HepG2 (cell line): ENCODE results near the gene SRBD1. TPM values are rescaled to one million over a fixed set of nuclear protein-coding genes. Genes with fewer than 3 reads are reported as not detected.

Source experiments
- ARID3A ChIP-seq: IDR thresholded peaks from 2 replicates; pipeline ENCODE4 v1.6.1; 2012; ENCODE audit warnings: low read depth, low read length, improper control_type of control experiment
- ATF2 ChIP-seq: sonication (generic); formaldehyde crosslinking; IDR thresholded peaks from 2 replicates; pipeline ENCODE4 v1.4.0; 2020; ENCODE audit warnings: missing genetic modification reagents
- ATF4 ChIP-seq, 2 experiments: fragments of 450-650 bp in 1 of 2; sonication (generic) in 1 of 2; formaldehyde crosslinking; IDR thresholded peaks; 2 replicates each; pipeline versions ENCODE4 v1.5.0 to v1.8.0; 2020 to 2022; ENCODE audit warnings: mild to moderate bottlenecking in 1 of 2, missing genetic modification reagents in 1 of 2
- CHCHD3 ChIP-seq: sonication (generic); formaldehyde crosslinking; IDR thresholded peaks from 2 replicates; pipeline ENCODE4 v1.8.0; 2022; ENCODE audit warnings: mild to moderate bottlenecking, missing genetic modification reagents, moderate library complexity
- ETS1 ChIP-seq: sonication (generic); formaldehyde crosslinking; IDR thresholded peaks from 2 replicates; pipeline ENCODE4 v1.4.0; 2020; ENCODE audit warnings: missing genetic modification reagents
- GMEB2 ChIP-seq: IDR thresholded peaks from 2 replicates; pipeline ENCODE4 v1.6.1; 2016; ENCODE audit warnings: missing biosample characterization, missing genetic modification reagents, low read depth
- HDAC2 ChIP-seq: sonication (generic); formaldehyde crosslinking; IDR thresholded peaks from 2 replicates; pipeline ENCODE4 v1.4.0; 2020; ENCODE audit warnings: missing genetic modification reagents
- SRF ChIP-seq: IDR thresholded peaks from 2 replicates; pipeline ENCODE4 v1.6.1; 2011; ENCODE audit warnings: mild to moderate bottlenecking, low read depth, low read length, moderate library complexity
- TAF1 ChIP-seq: sonication (generic); formaldehyde crosslinking; IDR thresholded peaks from 2 replicates; pipeline ENCODE4 v1.4.0; 2020; ENCODE audit warnings: missing genetic modification reagents
- TIGD3 ChIP-seq: sonication (generic); formaldehyde crosslinking; IDR thresholded peaks from 2 replicates; pipeline ENCODE4 v1.5.1; 2020; ENCODE audit warnings: mild to moderate bottlenecking, missing genetic modification reagents, borderline replicate concordance
- ZFP91 ChIP-seq: sonication (generic); formaldehyde crosslinking; IDR thresholded peaks from 2 replicates; pipeline ENCODE4 v1.9.0; 2022; ENCODE audit warnings: missing genetic modification reagents, mild to moderate bottlenecking, borderline replicate concordance
- ZNF510 ChIP-seq: sonication (generic); formaldehyde crosslinking; IDR thresholded peaks from 2 replicates; pipeline ENCODE4 v1.4.0; 2020; ENCODE audit warnings: low read depth, mild to moderate bottlenecking, missing genetic modification reagents
- ZNF800 ChIP-seq: sonication (generic); formaldehyde crosslinking; IDR thresholded peaks from 2 replicates; pipeline ENCODE4 v1.4.0; 2020; ENCODE audit warnings: missing genetic modification reagents
- polyA plus RNA-seq, 8 experiments: library from polyadenylated mRNA; depleted of rRNA in 3 of 8; stranded (reverse) in 7 of 8; unstranded in 1 of 8; fragments of >200 nt; fragmentation: Illumina TruSeq in 4 of 8; extraction: Trizol in 4 of 8; gene quantifications; 2 replicates each; pipeline versions ENCODE4 v1.2.1 to v1.2.3, GENCODE V29; 2011 to 2016; ENCODE audit warnings: low read depth in 4 of 8, missing spikeins in 1 of 8, mixed read lengths in 1 of 8; ENCODE audit not compliant: insufficient read depth in 1 of 8
- total RNA-seq, 5 experiments: library from RNA; depleted of rRNA; stranded (reverse); fragments of >200 nt; fragmentation: Illumina TruSeq; extraction: Trizol; gene quantifications; 2 replicates each; pipeline ENCODE4 v1.2.3, GENCODE V29; 2016; ENCODE audit warnings: low read depth in 1 of 5

SRBD1 gene
- total and polyA plus RNA-seq, 2 of the 13 experiments (the other 11 are each of a cell fraction or from before 2014, with no cell fraction given), result 3.2 to 23.9 TPM

- TF ChIP-seq ARID3A (no peak), ATF2 (CRISPR knock-in tag) (no peak), ETS1 (CRISPR knock-in tag) (no peak), CHCHD3 (no peak), SRF (no peak), TAF1 (0 out of 2 replicates have a peak, but pooled peaks have one; percentile 35), TIGD3 (CRISPR knock-in tag) (no peak), ZNF800 (CRISPR knock-in tag) (peak; percentile 54; the same call in 1 of the 2 replicates), GMEB2 (CRISPR knock-in tag) (no peak), ZFP91 (CRISPR knock-in tag) (peak; percentile 53), ZNF510 (CRISPR knock-in tag) (no peak), ATF4 (CRISPR knock-in tag; IDR thresholded peaks at IDR 0.05) (no peak; a peak in 1 of 4 replicates), HDAC2 (no peak)
Observed at GRCh38 chr2:45649858-45650811, 39.1 kb upstream of the SRBD1 start (continued).
